Measurements from ENCODE around the gene FANCL. TPM values are rescaled to one million over a fixed set of nuclear protein-coding genes. Genes with fewer than 3 reads are reported as not detected.

FANCL gene
- total and polyA plus RNA-seq, 9 donors, result 21.2 to 29.2 (median 25.5) TPM

Other genes starting within 250 kb of the FANCL start
- gene VRK2, start 194.5 kb downstream of the FANCL start, total RNA-seq, result 15.0 TPM
- 10 to 100 TPM; 12.2 to 17.7 (median 14.2) TPM for gene VRK2, start 194.5 kb downstream of the FANCL start, polyA plus RNA-seq (ENCODE audit: insufficient read depth in 1 of 8, insufficient read length in 8 of 8, low replicate concordance in 1 of 8)

Measured in muscle of leg (tissue), 9 donors.